Coronary artery (tissue), 2 donors: ENCODE results near the gene RABGGTA.

Experiments used
- DNase-seq: peaks from one replicate; pipeline ENCODE4 v3.0.0-alpha.2; 2017; ENCODE audit warnings: low spot score
- H3K27ac ChIP-seq, 2 donors: fragments of 200-600 bp; sonication (generic); one replicate each; pipeline ENCODE4 v1.5.1; 2016 to 2019
- H3K4me3 ChIP-seq: fragments of 200-600 bp; sonication (generic); 2 replicates; pipeline ENCODE4 v1.5.1; 2016; ENCODE audit warnings: mild to moderate bottlenecking, moderate library complexity
- CTCF ChIP-seq: fragments of 200-600 bp; sonication (generic); IDR thresholded peaks from one replicate; pipeline ENCODE4 v1.5.1; 2019; ENCODE audit warnings: antibody characterized with exemption

Gene RABGGTA, protein sequence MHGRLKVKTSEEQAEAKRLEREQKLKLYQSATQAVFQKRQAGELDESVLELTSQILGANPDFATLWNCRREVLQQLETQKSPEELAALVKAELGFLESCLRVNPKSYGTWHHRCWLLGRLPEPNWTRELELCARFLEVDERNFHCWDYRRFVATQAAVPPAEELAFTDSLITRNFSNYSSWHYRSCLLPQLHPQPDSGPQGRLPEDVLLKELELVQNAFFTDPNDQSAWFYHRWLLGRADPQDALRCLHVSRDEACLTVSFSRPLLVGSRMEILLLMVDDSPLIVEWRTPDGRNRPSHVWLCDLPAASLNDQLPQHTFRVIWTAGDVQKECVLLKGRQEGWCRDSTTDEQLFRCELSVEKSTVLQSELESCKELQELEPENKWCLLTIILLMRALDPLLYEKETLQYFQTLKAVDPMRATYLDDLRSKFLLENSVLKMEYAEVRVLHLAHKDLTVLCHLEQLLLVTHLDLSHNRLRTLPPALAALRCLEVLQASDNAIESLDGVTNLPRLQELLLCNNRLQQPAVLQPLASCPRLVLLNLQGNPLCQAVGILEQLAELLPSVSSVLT

DNA sequence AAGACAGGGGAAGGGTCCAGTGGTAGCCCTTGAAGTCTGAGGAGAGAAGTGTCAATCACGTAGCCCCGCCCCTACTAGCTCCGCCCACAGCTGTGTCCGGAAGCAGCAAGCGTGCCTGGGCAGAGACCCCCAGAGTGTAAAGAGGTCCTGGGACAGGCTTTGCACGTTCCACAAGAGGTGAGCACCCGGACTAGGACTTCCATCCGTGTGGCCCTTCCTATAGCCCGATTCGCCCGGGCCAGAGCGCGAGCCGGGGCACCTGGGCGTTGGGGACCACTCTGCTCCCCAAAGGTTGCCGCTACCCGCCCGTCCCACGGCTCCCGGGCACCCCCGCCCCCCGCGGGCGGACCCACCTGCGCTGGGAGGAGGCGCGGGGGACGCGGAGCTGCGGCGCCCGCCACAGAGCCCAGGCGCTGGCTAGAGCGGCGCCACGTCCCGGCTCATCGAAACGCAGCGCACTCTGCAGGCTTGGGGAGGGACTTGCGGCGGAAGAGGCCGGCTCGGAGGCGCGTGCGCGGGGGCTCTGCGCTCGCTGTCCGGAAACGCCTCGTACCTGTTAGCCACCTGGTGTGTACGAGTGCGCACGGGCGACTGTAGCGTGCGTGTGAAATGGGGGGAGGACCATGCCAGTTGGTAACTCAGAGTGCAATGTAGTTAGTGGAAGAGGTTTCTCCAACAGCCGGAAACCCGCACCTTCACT is at the start of gene RABGGTA:
Gene RABGGTA, minus strand, starts transcription at position 464 of the 700 bp plus-strand sequence. CDS start 482 bp downstream, outside the sequence.
- peak; percentile 65 for TF ChIP-seq CTCF
- peak within 1 kb of the TSS; percentile 94 for H3K4me3 ChIP-seq
- peak within 1 kb of the TSS; percentile 93 to 99 for H3K27ac ChIP-seq
- DNase-seq: peak; percentile 82

DNA sequence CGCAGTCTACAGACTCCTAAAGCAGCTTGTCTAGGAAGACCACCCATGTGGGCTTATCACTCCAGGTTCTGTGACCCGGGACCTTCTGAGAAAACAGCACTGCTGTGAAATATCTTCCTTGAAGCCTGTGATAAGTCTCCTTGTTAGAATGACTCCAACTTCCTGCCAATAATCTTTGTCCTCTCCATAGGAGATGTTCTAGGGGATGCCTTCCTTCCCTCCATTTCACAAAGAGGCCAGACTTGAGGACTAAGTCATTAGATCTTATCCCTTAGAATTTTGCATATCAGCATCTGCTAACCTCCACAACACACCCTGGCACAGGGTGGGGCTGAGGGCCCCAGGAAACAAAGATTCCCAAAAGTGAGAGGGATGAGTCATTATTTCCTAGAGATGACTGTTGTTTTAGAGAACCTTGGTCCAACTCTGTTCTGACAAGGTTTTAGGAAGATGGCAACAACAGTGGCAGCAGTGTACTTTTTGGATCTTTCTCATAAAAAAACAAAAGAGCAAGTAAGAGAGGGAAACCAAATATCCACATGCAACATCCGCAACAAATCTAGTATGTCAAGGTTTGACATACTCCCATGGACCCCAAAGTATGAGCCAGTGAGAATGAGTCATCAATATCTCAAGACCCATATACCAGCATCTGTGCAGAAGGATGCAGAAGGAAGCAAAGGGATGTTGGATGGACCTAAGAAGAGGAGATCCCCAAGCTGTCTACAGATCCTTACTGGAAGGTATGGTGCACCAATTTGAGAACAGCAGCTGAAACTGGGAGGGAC is 45.9 kb upstream of the RABGGTA start:
- TF ChIP-seq CTCF: no peak
- Histone ChIP-seq H3K4me3 (no peak overlapping the region), H3K27ac (no peak overlapping the region)
- no peak for DNase-seq

GRCh38 chr14:24316597-24316950 is 45.2 kb upstream of the RABGGTA start:
- Histone ChIP-seq H3K4me3 (peak overlapping the region; percentile 45), H3K27ac (peak overlapping the region in 1 of 2 donors; percentile 65)
- DNase-seq: no peak
- TF ChIP-seq CTCF: no peak

DNA sequence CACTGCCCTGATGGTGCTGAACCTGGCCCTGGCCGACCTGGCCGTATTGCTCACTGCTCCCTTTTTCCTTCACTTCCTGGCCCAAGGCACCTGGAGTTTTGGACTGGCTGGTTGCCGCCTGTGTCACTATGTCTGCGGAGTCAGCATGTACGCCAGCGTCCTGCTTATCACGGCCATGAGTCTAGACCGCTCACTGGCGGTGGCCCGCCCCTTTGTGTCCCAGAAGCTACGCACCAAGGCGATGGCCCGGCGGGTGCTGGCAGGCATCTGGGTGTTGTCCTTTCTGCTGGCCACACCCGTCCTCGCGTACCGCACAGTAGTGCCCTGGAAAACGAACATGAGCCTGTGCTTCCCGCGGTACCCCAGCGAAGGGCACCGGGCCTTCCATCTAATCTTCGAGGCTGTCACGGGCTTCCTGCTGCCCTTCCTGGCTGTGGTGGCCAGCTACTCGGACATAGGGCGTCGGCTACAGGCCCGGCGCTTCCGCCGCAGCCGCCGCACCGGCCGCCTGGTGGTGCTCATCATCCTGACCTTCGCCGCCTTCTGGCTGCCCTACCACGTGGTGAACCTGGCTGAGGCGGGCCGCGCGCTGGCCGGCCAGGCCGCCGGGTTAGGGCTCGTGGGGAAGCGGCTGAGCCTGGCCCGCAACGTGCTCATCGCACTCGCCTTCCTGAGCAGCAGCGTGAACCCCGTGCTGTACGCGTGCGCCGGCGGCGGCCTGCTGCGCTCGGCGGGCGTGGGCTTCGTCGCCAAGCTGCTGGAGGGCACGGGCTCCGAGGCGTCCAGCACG is 44.6 kb upstream of the RABGGTA start:
- DNase-seq: no peak
- Histone ChIP-seq H3K4me3 (peak overlapping the region; percentile 45), H3K27ac (peak overlapping the region in 1 of 2 donors; percentile 65)
- TF ChIP-seq CTCF: no peak

DNA sequence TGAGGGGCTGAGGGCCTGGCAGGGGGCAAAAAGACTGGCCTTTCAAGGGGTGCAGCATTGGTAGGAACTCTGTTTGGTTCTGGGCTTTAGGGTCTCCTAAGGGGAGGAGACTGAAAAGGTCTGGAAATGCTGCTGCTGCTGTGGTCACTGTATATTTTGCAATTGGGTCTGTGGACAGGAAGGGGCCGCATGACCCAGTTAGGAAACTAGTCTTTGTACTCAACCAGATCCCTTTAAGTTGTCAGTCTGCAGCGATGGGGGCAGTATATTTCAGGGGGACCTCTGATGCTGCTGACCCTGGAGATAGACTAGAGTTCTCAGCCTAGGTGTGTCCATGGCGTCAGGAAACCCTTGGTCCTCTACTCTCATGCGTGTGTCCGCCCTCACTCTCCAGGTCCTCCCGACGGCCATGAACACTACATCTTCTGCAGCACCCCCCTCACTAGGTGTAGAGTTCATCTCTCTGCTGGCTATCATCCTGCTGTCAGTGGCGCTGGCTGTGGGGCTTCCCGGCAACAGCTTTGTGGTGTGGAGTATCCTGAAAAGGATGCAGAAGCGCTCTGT is 43.9 kb upstream of the RABGGTA start:
- Histone ChIP-seq H3K4me3 (no peak overlapping the region), H3K27ac (peak overlapping the region in 1 of 2 donors; percentile 65)
- TF ChIP-seq CTCF: no peak
- no peak for DNase-seq
